Stimulated activated CD4-positive, alpha-beta T cell treated with anti-CD3 and anti-CD28 coated beads, Interleukin-1b, Interleukin-23, amount 100 ng/mL, for 48 hours (primary cell): ENCODE data around the gene SFT2D3.

Experiments used
- DNase-seq: peaks from one replicate; pipeline ENCODE4 v3.0.0-alpha.2; 2020

The SFT2D3 gene

DNA sequence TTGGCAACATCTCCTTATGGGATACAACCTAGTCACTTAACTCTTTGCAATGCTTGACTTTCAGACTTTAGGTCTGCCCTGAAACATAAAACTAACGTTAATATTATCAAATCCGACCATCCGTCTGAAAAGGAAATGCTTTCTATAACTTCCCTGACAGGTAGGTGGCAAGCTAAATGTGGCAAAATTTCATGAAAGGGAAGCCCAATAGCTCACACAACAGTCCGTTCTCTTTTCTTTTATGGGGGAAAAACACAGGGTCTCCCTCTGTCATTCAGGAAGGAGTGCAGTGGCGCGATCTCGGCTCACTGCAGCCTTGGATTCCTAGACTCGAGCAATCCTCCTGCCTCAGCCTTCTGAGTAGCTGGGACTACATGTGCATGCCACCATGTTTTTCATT lies 52.9 kb downstream of the SFT2D3 start:
- DNase-seq = no peak
